ENCODE measurements around the gene GAS7.

GAS7 gene

GRCh38 chr17:10136258-10136981, 62.0 kb downstream of the GAS7 start:
- ChIA-PET POLR2A (no interaction called here), CTCF (no interaction called here)
- DNase-seq (ENCODE audit: extremely low spot score): no peak
- TF ChIP-seq HDGF (IDR thresholded peaks at IDR 0.05; ENCODE audit: borderline replicate concordance) (no peak), L3MBTL2 (conservative IDR thresholded peaks at IDR 0.05) (no peak), SUZ12 (IDR thresholded peaks at IDR 0.05) (no peak), FOXA1 (IDR thresholded peaks at IDR 0.05) (no peak), TARDBP (IDR thresholded peaks at IDR 0.05) (no peak), ELF4 (IDR thresholded peaks at IDR 0.05) (no peak)

DNA sequence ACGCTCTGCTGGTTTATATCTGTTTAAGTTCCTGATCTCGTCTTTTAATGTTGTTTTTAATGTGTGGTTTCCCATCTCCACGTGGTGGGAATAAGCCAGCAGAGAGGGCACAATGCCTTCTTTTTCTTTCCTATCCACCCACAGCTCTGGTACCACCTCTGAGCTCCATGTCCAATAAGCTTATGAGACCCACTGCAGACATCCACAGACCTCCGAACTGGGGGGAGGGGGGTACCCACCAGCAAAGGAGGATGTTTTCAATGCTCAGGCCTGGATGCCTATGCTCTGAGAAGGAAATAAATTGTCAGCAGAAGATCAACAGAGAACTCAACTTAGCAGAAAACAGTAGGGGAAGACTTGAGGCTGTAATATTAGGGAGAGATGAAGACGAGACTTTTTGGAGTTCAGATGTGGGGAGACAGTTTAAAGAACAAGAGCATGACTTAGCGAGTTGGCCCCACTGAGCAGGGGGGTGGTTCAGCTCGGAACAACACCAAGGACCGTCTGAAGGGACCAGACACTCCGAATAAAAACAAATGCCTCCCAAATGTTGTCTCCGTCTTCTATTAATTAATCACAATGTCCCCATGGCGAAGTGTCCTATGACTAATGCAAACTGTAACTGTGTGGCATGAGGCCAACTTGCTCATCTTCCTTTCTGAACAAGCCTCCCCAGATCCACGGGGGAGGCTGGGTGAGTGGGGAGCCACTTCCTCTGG, 62.7 kb downstream of the GAS7 start:
- CTCF ChIA-PET: no interaction called here
- POLR2A ChIA-PET: no interaction called here
- no peak for DNase-seq (ENCODE audit: extremely low spot score)
- TF ChIP-seq SUZ12 (IDR thresholded peaks at IDR 0.05) (no peak), FOXM1 (IDR thresholded peaks at IDR 0.05; ENCODE audit: borderline replicate concordance) (no peak)

DNA sequence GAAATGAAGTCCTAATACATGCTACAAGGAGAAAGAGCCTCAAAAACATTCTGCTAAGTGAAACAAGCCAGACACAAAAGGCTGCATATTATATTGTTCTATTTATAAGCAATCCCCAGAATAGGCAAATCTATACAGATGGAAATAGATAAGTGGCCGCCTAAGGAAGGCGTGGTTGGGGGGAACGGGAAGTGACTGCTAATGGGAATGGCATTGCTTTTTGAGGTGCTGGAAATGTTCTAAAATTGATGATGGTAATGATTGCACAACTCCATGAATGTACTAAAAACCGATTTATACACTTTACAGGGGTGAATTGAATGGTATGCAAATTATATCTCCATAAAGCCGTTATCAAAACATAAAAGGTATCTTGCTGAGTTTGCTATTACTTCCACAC, 67.7 kb downstream of the GAS7 start:
- ChIA-PET CTCF (no interaction called here), POLR2A (no interaction called here)
- DNase-seq (ENCODE audit: extremely low spot score): no peak
- no peak for TF ChIP-seq SP1 (IDR thresholded peaks at IDR 0.05)
- no peak for TF ChIP-seq NFRKB (IDR thresholded peaks at IDR 0.05)
- TF ChIP-seq ELF4 (IDR thresholded peaks at IDR 0.05): no peak
- no peak for TF ChIP-seq LEF1 (IDR thresholded peaks at IDR 0.05; ENCODE audit: borderline replicate concordance)
- no peak for TF ChIP-seq FOXM1 (IDR thresholded peaks at IDR 0.05; ENCODE audit: borderline replicate concordance)
- TF ChIP-seq FOXA1 (IDR thresholded peaks at IDR 0.05): no peak
- TF ChIP-seq SUZ12 (IDR thresholded peaks at IDR 0.05): no peak
- no peak for TF ChIP-seq CTBP1 (IDR thresholded peaks at IDR 0.05; ENCODE audit: borderline replicate concordance)
- no peak for TF ChIP-seq ARNT (IDR thresholded peaks at IDR 0.05)
- no peak for TF ChIP-seq ZNF384 (IDR thresholded peaks at IDR 0.05)
- no peak for TF ChIP-seq HDGF (IDR thresholded peaks at IDR 0.05; ENCODE audit: borderline replicate concordance)
- no peak for TF ChIP-seq BHLHE40 (IDR thresholded peaks at IDR 0.05; ENCODE audit: borderline replicate concordance)
- TF ChIP-seq L3MBTL2 (conservative IDR thresholded peaks at IDR 0.05): no peak
- no peak for TF ChIP-seq PKNOX1 (IDR thresholded peaks at IDR 0.05)
- TF ChIP-seq FOXK2 (IDR thresholded peaks at IDR 0.05): no peak
- no peak for TF ChIP-seq TARDBP (IDR thresholded peaks at IDR 0.05)

GRCh38 chr17:10130263-10130662, 68.1 kb downstream of the GAS7 start:
- POLR2A ChIA-PET: no interaction called here
- DNase-seq (ENCODE audit: extremely low spot score): no peak
- CTCF ChIA-PET: no interaction called here
- TF ChIP-seq ELF4 (IDR thresholded peaks at IDR 0.05): no peak
- no peak for TF ChIP-seq CTBP1 (IDR thresholded peaks at IDR 0.05; ENCODE audit: borderline replicate concordance)
- TF ChIP-seq HDGF (IDR thresholded peaks at IDR 0.05; ENCODE audit: borderline replicate concordance): no peak
- no peak for TF ChIP-seq PKNOX1 (IDR thresholded peaks at IDR 0.05)
- TF ChIP-seq ZNF384 (IDR thresholded peaks at IDR 0.05): no peak
- no peak for TF ChIP-seq SUZ12 (IDR thresholded peaks at IDR 0.05)
- no peak for TF ChIP-seq L3MBTL2 (conservative IDR thresholded peaks at IDR 0.05)
- no peak for TF ChIP-seq TARDBP (IDR thresholded peaks at IDR 0.05)
- TF ChIP-seq NFRKB (IDR thresholded peaks at IDR 0.05): no peak
- no peak for TF ChIP-seq FOXM1 (IDR thresholded peaks at IDR 0.05; ENCODE audit: borderline replicate concordance)
- no peak for TF ChIP-seq LEF1 (IDR thresholded peaks at IDR 0.05; ENCODE audit: borderline replicate concordance)
- no peak for TF ChIP-seq BHLHE40 (IDR thresholded peaks at IDR 0.05; ENCODE audit: borderline replicate concordance)
- TF ChIP-seq SP1 (IDR thresholded peaks at IDR 0.05): no peak
- TF ChIP-seq ARNT (IDR thresholded peaks at IDR 0.05): no peak
- TF ChIP-seq FOXK2 (IDR thresholded peaks at IDR 0.05): no peak
- TF ChIP-seq FOXA1 (IDR thresholded peaks at IDR 0.05): no peak

- no peak for DNase-seq (ENCODE audit: extremely low spot score)
Observed at GRCh38 chr17:10127819-10128425, 70.5 kb downstream of the GAS7 start.

DNA sequence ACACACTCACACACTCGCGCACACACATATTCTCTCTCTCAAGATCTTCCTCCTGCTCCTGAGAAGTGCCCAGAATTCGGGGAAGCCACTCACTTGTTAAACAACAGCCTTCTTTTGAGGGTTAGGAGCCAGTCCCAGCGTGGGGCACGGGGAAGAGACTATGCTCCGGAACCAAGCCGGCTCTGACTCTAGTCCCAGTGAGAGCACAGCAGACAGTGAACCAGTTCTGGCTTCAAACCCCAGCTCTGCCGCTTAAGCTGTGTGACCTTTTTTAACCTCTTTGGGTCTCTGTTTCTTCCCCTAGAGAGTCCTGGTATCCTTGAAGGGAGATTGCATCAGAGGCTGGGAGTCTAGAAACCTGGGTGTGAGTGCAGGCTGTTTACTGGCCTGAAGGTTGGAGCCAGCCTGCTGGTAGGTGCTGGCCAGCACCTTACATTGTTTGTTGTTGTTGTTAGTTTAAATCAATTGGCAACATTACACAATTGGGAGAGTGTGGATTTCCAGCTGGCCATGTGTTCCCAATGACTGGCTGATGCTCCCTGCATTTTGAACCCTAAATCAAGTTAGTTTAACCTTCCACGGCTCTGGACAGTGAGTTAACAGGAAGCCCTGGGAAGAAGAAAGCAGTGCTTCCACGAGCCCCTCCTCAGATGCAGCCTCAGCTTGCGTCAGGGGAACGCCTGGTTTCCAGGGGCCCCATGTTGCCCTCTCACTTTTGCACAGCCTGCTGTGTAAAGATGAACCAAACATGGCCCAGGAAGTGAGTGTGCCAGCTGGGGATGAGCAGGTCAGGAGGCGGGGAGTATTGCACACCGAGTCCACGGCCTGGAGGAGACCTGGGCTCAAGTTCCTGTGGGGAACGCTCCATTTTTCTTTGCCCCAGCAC, 71.5 kb downstream of the GAS7 start:
- POLR2A ChIA-PET: no interaction called here
- no peak for TF ChIP-seq ARNT (IDR thresholded peaks at IDR 0.05)
- TF ChIP-seq ZNF384 (IDR thresholded peaks at IDR 0.05): no peak
- no peak for TF ChIP-seq SP1 (IDR thresholded peaks at IDR 0.05)
- TF ChIP-seq CTBP1 (IDR thresholded peaks at IDR 0.05; ENCODE audit: borderline replicate concordance): no peak
- TF ChIP-seq BHLHE40 (IDR thresholded peaks at IDR 0.05; ENCODE audit: borderline replicate concordance): no peak
- TF ChIP-seq FOXM1 (IDR thresholded peaks at IDR 0.05; ENCODE audit: borderline replicate concordance): no peak
- TF ChIP-seq FOXA1 (IDR thresholded peaks at IDR 0.05): no peak
- no peak for TF ChIP-seq TARDBP (IDR thresholded peaks at IDR 0.05)
- TF ChIP-seq PKNOX1 (IDR thresholded peaks at IDR 0.05): no peak
- TF ChIP-seq LEF1 (IDR thresholded peaks at IDR 0.05; ENCODE audit: borderline replicate concordance): no peak
- no peak for TF ChIP-seq ELF4 (IDR thresholded peaks at IDR 0.05)
- no peak for TF ChIP-seq NFRKB (IDR thresholded peaks at IDR 0.05)
- no peak for DNase-seq (ENCODE audit: extremely low spot score)
- CTCF ChIA-PET: no interaction called here

More at GRCh38 chr17:10127819-10128425, 70.5 kb downstream of the GAS7 start:
- ChIA-PET CTCF (no interaction called here), POLR2A (no interaction called here)
- TF ChIP-seq TARDBP (IDR thresholded peaks at IDR 0.05): no peak
- no peak for TF ChIP-seq NFRKB (IDR thresholded peaks at IDR 0.05)
- TF ChIP-seq LEF1 (IDR thresholded peaks at IDR 0.05; ENCODE audit: borderline replicate concordance): no peak
- no peak for TF ChIP-seq FOXM1 (IDR thresholded peaks at IDR 0.05; ENCODE audit: borderline replicate concordance)
- TF ChIP-seq SP1 (IDR thresholded peaks at IDR 0.05): no peak
- no peak for TF ChIP-seq CTBP1 (IDR thresholded peaks at IDR 0.05; ENCODE audit: borderline replicate concordance)
- TF ChIP-seq FOXK2 (IDR thresholded peaks at IDR 0.05): no peak
